T-helper 1 cell treated with Interleukin-12 subunit alpha and Interleukin-12 subunit beta and Interleukin-4 antibody, amounts not matched to agents 30 ng/mL and 1 ng/mL, for 36 hours (primary cell): ENCODE data around the gene IFT80. TPM values are rescaled to one million over a fixed set of nuclear protein-coding genes. Genes with fewer than 3 reads are reported as not detected.
"Not testable (repeated sequence)": the region's sequence is repeated elsewhere in the genome, so short reads cannot be mapped to it uniquely, and the experiment has no call there.

Experiments
- intact Hi-C: fragments of 100-400 bp; cut with micrococcal nuclease; formaldehyde crosslinking; loops from one replicate; pipeline ENCODE4 v1.15.1; 2024
- total RNA-seq: library from RNA; stranded (reverse); gene quantifications from 2 replicates; pipeline ENCODE4 v1.2.3, GENCODE V29; 2022

Gene IFT80
- total RNA-seq, 1 donor from 2014 or later: 25.3 TPM

DNA sequence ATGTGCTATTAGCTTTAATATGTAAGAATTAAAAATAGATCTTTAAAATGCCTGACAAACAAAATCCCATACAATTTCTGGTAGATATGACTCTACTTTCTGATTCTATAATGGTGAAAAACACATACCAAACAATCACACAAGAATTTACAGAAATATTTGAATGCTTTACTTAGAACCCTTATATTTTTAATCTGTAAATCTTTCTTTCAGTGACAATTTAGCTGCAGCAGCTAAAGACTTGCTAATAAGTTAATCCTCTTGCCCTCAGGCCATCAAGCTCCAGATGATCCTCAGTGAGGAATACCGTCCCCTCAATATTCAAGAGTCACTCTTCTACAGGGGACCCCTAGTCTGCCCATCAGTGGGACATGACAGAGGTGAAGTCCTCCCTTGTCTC, 118.2 kb downstream of the IFT80 start:
- intact Hi-C loops: no loop called here

DNA sequence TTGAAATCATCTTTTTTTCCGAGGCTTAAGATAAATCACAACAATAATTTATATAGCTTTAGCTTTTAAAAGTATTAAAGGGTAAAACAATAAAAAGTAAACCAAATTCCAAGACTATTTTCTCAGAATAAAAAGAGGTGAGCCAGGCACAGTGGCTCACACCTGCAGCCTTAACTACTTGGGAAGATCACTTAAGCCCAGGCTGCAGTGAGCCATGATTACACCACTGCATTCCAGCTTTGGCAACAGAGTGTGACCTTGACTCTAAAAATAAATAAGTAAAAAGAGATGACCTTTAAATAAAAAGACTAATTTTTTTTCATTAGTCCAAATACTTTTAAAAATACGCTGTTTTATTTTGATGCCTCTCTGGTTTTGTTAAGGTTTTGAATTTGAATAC, 119.4 kb downstream of the IFT80 start:
- intact Hi-C loops: no loop called here

DNA sequence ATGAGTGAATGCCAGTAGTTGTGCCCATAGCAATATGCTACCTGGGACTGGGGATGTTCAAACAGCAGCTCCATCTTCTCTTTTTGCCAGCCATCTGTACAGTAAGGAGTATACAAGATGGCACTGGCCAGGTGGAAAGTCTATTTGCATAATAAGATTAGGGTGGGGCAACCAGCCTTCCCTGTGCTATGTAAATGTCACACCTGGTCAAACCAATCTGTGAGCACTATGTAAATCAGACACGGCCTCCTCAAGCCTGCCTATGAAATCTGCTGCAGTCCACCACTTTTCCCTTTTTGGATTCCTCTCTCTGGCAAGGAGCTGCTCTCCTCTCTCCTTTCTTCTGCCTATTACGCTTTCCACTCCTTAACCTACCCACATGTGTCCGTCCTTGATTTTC, 120.8 kb downstream of the IFT80 start:
- intact Hi-C loops: no loop called here

DNA sequence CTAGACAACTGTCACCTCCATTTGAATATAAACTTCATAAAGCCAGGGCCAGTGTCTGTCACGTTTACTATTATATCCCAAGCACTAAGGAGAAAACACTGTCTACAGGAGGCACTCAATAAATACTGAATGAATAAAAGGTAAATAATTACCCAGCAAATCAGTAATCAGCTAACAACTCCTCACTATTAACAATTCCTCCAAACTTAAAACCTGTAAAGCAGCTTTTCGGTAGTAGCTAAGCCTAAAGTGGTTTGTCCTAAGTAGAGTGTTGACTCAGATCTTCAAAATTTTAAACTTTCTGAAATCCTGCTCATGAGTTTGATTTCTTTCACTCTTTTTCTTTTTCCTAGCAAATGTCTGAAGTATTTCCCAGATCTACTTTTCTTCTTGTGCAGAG, 133.9 kb downstream of the IFT80 start:
- intact Hi-C loops: no loop called here

DNA sequence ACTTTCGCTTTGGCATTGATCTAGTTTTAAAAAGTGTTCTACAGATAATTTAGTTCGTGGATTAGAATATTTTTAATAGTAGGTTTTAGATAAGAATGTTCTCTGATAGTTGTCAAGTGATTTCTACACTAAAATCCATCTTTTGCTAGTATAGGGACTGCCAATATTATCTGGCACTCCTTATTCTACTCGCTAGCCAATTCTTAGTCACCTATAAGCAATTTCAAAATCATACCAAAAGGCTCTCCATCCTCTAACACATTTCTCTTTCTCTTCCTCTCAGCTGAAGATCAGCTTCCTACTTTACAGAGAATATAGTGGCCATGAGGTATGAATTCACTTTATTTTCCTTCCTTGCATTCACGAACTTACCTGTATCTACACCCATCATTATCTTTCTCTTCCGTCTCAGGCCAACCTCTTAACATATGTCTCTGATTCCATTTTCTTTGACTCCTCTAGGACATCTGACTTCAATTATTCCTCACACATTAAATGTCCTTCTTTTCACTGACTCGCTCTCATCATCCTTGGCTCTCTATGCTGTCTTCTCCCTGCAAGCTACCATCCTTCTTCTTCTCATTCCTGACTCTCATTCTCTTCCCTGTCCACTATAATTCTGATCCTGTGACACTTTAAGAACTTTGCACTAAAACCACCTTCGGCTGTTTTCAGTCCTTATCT, 138.3 kb downstream of the IFT80 start:
- intact Hi-C loops: no loop called here

DNA sequence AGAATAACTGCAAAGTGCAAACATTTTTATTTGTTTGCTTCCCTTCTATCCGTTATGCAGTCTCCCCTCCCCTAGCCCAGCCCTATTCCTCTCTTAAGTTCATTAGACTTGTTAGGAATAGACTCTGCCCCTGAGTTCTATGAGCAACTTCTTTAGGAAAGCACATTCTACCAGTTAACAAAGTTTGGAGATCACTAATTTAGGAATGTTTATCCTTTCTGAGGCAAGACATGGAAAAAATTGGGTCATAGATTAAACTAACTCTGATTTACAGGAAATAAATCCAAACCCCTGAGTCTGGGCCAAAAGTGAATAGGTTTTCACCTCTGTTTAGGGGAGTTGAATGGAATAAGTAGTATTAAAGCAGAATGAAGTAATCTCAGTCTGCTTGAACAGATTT, 139.4 kb downstream of the IFT80 start:
- intact Hi-C loops: no loop called here

DNA sequence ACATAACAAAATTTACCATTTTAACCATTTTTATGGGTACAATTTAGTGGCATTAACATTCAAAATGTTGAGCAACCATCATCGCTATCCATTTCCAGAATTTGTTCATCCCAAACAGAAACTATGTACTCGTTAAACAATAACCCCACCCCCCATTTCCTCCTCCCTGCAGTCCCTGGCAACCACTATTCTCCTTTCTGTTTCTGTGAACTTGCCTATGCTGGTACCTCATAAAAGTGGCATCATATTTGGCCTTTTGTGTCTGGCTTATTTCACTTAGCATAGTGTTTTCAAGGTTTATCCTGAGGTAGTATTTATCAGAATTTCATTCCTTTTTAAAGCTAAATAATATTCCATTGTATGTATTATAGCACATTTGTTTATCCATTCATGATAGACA, 141.4 kb downstream of the IFT80 start:
- intact Hi-C loops: no loop called here

DNA sequence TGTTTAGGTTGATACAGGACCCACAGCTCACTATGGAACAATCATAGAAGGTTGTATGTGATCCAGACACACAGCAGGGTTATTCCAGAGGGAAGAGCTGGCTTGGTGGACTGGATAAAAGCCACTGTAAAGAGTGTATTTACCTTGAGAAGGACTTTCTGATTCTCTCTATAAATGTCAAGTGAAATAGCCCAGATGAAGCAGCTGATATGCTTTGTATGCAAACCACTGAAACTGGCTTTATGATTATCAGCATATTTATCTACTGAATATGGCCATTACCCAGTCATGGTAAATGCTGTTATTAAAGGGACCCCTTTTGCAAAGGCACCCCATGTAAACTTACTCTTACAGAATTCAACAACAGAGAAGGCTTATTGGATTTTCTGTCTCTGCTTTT, 145.7 kb downstream of the IFT80 start:
- intact Hi-C loops: no loop called here

DNA sequence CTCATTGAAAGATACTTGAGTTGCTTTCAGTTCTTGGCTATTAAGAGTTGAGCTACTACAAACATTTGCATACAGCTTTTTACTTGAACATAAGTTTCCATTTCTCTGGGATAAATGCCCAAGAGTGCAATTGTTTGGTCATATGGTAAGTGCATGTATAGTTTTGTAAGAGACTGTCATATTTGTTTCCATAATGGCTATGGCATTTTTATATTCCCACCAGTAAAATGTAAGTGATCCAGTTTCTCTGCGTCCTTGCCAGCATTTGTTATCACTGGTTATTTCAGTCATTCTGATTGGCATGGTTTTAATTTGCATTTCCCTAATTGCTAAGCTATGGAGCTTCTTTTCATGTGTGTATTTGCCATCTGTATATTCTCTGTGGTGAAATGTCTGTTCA, 151.3 kb downstream of the IFT80 start:
- intact Hi-C loops: no loop called here

DNA sequence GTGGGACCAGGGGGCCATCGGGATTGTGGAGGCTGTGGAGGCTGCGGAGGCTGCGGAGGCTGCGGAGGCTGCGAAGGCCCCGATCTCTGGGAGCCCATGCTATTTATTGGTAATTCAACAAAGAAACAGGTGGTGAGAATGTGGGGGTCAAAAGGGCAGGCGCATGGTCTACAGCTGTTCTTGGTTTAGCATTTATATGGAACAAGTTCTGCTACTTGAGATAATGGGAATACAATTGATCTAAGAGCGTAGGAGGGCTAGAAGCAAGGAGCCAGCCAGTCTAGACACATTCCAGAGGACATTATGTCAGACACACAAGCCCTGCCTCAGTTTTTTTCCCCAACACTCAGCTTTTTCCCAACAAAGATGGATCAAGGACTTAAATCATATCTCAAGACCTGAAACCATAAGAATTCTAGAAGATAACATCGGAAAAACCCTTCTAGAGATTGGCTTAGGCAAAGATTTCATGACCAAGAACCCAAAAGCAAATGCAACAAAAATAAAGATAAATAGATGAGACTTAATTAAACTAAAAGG, 153.7 kb downstream of the IFT80 start:
- intact Hi-C loops: no loop called here

DNA sequence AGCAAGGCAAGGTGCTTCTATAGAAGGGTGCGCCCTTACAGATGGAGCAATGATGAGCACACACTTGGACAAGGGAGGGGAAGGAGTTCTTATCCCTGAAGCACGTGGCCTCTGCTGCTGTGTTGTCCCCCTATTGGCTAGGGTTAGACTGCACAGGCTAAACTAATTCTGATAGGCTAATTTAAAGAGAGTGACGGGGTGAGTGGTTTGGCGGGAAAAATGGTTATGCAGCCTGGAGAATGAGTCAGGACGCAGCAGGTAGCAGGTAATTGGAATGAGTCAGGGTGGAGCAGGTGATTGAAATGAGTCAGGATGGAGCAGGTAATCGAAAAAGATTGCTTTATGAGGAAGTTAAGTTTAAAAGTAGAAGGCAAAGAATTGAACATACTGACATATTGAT, 158.3 kb downstream of the IFT80 start:
- intact Hi-C loops: not testable (repeated sequence)

DNA sequence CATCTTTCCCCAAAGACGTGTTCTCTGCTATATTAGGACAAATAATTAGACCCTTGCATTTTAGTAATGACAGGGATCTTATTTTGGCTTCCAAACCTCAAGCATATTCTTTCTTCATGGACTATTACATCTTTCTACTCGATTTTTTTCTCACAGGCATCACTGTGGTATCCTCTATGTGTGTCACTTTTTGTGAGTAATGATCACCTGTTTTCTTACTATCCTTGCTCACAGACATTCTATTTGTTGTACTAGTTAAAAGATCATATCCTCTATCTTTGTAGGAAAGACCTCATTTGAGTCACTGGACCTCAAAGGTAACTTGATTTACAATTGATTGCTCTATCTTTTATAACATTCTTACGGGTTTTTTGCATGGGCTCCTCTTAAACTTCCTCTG, 167.0 kb downstream of the IFT80 start:
- intact Hi-C loops: no loop called here

DNA sequence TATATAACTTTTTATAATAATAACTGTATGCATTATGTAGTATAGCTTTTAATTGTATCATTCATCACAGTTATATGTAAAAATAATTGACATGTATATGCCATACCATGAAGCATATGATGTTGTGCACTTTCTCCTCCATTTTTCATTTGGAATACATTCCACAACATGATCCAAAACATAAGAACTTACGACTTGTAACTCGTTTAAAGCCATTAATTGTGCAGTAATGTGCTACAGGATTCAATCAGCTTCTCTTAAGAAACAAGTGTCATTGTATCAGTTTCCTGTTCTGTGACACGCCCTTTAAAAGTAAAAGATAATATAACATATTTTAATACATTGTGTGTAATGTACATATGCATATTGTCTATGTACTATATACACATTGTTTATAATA, 171.6 kb downstream of the IFT80 start:
- intact Hi-C loops: loop anchor here (5.0 kb wide), 2 partner anchors 200 to 260 kb away; no protein-coding TSS in a partner anchor

DNA sequence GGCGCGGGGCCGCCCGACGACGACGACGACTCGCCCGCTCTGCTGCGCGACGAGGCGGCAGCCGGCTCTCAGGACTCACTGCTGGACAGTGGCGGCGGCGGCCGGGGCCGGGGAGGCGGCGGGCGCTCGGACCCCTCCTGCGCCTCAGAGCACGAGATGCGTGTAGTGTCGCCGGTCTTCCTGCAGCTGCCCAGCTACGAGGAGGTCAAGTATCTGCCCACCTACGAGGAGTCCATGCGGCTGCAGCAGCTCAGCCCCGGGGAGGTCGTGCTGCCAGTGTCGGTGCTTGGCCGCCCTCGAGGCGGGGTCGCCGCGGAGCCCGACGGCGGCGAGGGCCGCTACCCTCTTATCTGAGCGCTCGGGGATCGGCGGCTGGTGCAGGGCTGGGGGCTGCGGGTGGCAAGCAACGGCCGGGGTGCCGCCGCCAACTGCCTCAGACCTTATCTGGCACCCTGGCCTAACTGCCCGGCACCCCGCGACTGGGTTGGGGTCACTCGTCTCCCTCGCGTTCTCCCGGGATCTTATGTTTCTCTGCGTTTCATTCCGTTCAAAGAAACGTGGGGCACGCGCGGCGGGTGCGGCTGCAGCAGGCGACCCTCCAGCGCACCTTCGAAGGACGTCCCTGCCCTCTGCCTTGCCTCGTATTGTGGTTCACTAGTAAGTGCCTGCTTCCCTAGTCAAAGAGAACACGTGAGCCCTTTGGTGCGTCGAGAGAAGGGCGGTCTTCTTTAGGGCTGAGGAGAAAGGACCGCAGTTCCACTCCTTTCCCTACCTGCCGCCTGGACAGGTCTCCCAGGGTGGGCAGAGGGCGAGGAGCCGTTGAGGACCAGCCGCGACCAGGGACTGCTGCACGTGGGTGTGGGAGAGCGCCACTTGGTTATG, 172.8 kb downstream of the IFT80 start:
- intact Hi-C loops: loop anchor here (5.0 kb wide), 2 partner anchors 199 to 261 kb away; no protein-coding TSS in a partner anchor

DNA sequence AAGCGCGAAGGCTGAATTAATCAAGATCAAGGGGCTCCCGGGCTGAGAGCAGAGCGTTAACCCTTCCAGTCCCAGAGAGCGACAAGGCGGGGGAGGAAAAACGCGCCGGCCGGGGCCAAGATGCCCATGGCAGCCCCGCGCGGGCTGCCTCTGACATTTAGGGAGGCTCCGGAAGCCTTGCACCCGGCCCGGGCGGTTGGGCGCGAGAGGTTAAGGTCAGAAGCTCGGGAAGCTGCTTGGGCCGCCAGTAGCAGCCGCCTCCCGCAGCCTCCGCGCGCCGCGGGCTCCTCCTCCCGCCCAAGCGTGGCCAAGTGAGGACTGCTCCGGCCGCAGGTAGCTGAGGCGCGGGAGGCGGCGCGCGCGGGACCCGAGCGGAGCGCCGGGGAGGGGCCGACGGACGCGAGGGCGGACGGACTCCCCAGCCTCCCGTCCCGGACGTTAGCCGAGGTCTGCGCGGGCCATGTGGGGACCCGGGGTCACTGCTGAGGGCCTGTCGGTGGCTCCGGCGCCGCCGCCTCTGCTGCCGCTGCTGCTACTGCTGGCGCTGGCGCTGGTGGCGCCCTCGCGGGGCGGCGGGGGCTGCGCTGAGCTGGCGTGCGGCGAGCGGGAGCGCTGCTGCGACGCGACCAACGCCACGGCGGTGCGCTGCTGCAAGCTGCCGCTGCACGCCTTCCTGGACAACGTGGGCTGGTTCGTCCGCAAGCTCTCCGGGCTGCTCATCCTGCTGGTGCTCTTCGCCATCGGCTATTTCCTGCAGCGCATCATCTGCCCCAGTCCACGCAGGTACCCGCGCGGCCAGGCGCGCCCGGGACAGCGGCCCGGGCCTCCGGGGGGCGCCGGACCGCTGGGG, 173.6 kb downstream of the IFT80 start, which contains the start of gene C3orf80:
C3orf80 (plus strand) TSS at position 247 of the 850 bp plus-strand sequence; CDS start at position 461, 214 bp downstream.
- intact Hi-C loops: loop anchor here (1.0 to 5.0 kb wide), 6 partner anchors 173 to 341 kb away; partner anchors contain the start of genes IFT80, IL12A and SMC4

DNA sequence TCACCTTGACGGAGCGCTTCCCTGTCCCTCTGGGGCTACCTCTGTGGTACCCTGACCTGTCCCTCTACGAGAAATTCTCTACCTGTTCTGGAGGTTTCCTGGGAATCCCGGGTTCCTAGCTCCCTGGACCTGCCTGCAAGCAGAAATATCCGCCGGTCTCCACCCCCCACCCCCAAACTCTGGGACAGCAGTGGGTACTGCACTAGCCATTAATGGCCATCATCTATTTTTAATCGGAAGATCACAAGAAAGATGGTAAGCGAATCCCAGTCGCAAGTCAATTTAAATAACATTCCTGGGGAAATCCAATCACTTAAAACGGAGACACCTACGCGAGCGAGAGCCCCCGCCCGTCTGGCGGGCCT, 174.2 kb downstream of the IFT80 start:
- intact Hi-C loops: loop anchor here (1.0 to 5.0 kb wide), 6 partner anchors 174 to 340 kb away; partner anchors contain the start of genes IFT80, IL12A and SMC4

DNA sequence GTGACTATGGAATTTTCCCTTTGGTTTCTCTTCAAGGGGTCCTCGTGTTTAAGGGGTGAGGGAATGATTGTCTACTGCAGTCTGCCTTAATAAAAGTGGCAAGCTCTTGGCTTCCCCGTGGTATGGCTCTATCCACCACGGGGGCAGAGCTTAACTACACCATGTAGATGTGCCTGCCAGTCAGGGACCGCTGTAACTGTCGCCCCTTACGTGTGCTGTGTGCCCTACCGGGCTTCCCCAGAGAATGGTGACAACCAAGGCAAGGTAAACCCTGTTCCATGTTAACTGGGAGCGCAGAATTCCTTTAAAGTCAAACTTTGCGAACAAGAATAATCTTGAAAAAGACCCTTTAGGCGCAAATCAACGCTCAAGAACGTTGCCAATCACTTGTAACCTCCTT, 174.8 kb downstream of the IFT80 start:
- intact Hi-C loops: loop anchor here (2.0 kb wide), 2 partner anchors 175 to 339 kb away; partner anchors contain the start of genes IFT80 and SMC4

DNA sequence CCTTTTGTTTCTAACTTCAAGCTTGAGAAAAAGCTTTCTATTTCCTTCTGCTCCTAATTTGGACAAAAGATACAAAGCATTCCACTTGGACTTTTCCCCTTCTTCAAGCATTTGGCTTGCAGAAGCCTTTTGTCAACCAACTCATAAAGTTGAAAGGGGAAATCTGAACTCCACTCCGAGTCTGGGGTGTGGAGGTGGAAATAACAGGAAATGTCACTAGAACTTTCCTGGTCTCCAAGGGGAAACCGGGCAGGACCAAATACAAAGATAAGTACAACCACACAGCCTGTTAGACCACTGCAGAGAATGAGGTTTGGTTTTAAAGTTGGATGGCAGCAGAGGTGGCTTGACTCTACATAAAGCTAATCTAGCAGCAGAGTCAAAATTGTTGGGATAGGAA, 178.0 kb downstream of the IFT80 start:
- intact Hi-C loops: no loop called here

DNA sequence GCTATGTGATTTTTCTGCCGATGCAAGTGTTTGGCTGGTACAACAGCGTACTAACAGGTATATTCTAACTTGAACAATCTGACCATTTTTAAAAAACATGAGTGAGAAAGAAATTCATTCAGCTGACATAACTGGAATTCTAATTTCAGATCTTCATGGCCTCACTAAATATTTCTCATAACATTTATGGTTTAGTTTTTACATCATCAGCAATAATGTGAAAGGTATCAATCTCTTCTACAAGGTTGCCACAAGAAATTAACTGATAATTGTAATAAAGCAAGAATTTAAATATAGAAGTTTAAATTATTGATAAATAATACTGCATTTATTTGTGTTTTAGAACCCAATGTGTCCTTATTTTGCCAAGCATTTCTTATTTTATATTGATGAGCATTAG, 179.0 kb downstream of the IFT80 start:
- intact Hi-C loops: no loop called here

DNA sequence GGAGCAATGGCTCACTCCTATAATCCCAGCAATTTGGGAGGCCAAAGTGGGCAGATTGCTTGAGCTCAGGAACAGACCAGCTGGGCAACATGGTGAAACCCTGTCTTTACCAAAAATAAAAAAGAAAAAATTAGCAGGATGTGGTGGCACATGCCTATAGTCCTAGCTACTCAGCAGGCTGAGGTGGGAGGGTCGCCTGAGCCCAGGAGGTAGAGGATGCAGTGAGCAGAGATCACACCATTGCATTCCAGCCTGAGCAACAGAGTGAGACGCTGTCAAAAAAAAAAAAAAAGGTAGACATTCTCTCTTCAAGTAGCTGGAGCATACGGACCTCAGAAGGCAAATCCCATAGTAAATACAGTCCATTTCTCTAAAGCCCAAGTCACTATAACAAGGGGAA, 180.9 kb downstream of the IFT80 start:
- intact Hi-C loops: no loop called here

DNA sequence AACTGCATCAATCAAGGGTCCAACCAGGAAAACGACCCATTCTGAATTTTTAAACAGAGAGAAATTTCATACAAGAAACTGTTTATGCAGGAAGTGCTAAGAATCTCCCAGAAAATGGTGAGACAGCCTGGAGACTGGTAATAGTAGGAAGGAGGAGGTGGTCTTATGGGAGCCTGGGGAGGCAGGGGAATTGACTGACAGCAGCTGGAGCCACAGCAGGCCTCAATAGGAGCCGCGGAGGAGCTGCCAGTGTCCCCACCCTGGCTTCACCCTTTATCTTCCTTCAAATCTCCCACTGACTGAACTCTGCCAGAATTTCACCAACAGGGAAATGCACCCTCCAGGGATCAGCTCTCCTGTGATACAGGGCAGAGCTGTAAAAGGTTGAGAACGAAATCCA, 181.3 kb downstream of the IFT80 start:
- intact Hi-C loops: no loop called here
